H1 (cell line): Measurements from ENCODE around the gene PCIF1. TPM values are rescaled to one million over a fixed set of nuclear protein-coding genes. Genes with fewer than 3 reads are reported as not detected.

Source experiments
- CTCF ChIA-PET: fragments of 300-600 bp; sonication (Branson Sonifier 250); formaldehyde crosslinking; loops from one replicate; lab custom pipeline; 2021; ENCODE audit not compliant: partially characterized antibody; lab: Charles Lee
- POLR2A ChIA-PET: fragments of 300-600 bp; sonication (Branson Sonifier 250); formaldehyde crosslinking; loops from one replicate; lab custom pipeline; 2021; ENCODE audit warnings: inconsistent platforms; ENCODE audit not compliant: partially characterized antibody; lab: Charles Lee
- DNase-seq, 2 experiments: peaks; one replicate each; pipeline versions ENCODE4 v3.0.0 to v3.0.0-alpha.2; 2010 to 2022; ENCODE audit warnings: low spot score in 2 of 2, low read depth in 1 of 2, mixed read lengths in 1 of 2
- FAIRE-seq: peaks from 2 replicates; lab custom pipeline; 2011; peaks lifted over from hg19 to GRCh38; lab: Jason Lieb, UNC
- H2AFZ ChIP-seq: 2 replicates; pipeline ENCODE4 v1.8.1; 2012; ENCODE audit warnings: low read length, inconsistent platforms
- H2AK5ac ChIP-seq: 2 replicates; pipeline ENCODE4 v1.6.1; 2013; ENCODE audit warnings: low read depth, low read length
- H2BK120ac ChIP-seq: replicated peaks from 2 replicates; pipeline ENCODE3; 2013; ENCODE audit warnings: low read depth, low read length, inconsistent platforms
- H2BK12ac ChIP-seq: 2 replicates; pipeline ENCODE4 v1.6.1; 2013; ENCODE audit warnings: low read depth, low read length
- H2BK15ac ChIP-seq: 2 replicates; pipeline ENCODE4 v1.6.1; 2013; ENCODE audit warnings: low read length
- H2BK20ac ChIP-seq: 2 replicates; pipeline ENCODE4 v1.6.1; 2013; ENCODE audit warnings: low read length
- H2BK5ac ChIP-seq: 2 replicates; pipeline ENCODE4 v1.6.1; 2013; ENCODE audit warnings: low read depth, low read length
- H3K14ac ChIP-seq: 2 replicates; pipeline ENCODE4 v1.6.1; 2013; ENCODE audit warnings: inconsistent platforms; ENCODE audit not compliant: insufficient read length
- H3K18ac ChIP-seq: 2 replicates; pipeline ENCODE4 v1.6.1; 2013; ENCODE audit warnings: low read length; ENCODE audit errors: extremely low read depth
- H3K23ac ChIP-seq: 2 replicates; pipeline ENCODE4 v1.6.1; 2013; ENCODE audit warnings: inconsistent platforms; ENCODE audit not compliant: insufficient read length
- H3K23me2 ChIP-seq: 2 replicates; pipeline ENCODE4 v1.6.1; 2013; ENCODE audit warnings: low read depth, low read length
- H3K27ac ChIP-seq: 2 replicates; pipeline ENCODE4 v1.6.1; 2011; ENCODE audit warnings: low read depth, low read length, inconsistent platforms
- H3K27me3 ChIP-seq, 4 experiments: replicated peaks in 1 of 4; 1 replicate in 1 of 4; 2 replicates in 3 of 4; pipeline versions ENCODE4 v1.6.1 to v1.8.1; 2011 to 2013; ENCODE audit warnings: low read length in 3 of 4, mild to moderate bottlenecking in 3 of 4, inconsistent platforms in 2 of 4, mixed read lengths in 2 of 4, moderate library complexity in 1 of 4; ENCODE audit not compliant: control insufficient read depth in 3 of 4, insufficient read depth in 3 of 4; ENCODE audit errors: extremely low read depth in 1 of 4
- H3K36me3 ChIP-seq, 4 experiments: 2 replicates each; pipeline versions ENCODE4 v1.6.1 to v1.8.1; 2011 to 2013; ENCODE audit warnings: mild to moderate bottlenecking in 4 of 4, low read length in 3 of 4, moderate library complexity in 2 of 4, control low read depth in 1 of 4, inconsistent platforms in 1 of 4; ENCODE audit not compliant: insufficient read depth in 4 of 4, control insufficient read depth in 2 of 4
- H3K4ac ChIP-seq: replicated peaks from 2 replicates; pipeline ENCODE3; 2013; ENCODE audit warnings: low read length, low read depth, mixed read lengths, inconsistent platforms; ENCODE audit not compliant: insufficient read length
- H3K4me1 ChIP-seq, 4 experiments: replicated peaks in 1 of 4; 1 replicate in 1 of 4; 2 replicates in 3 of 4; pipeline versions ENCODE4 v1.6.1 to v1.8.1; 2011 to 2013; ENCODE audit warnings: low read length in 3 of 4, inconsistent platforms in 2 of 4, mixed read lengths in 1 of 4; ENCODE audit not compliant: insufficient read depth in 4 of 4, control insufficient read depth in 3 of 4
- H3K4me2 ChIP-seq, 2 experiments: 2 replicates each; pipeline versions ENCODE4 v1.6.1 to v1.8.1; 2011 to 2013; ENCODE audit warnings: low read depth in 2 of 2, low read length in 2 of 2, control low read depth in 1 of 2, inconsistent platforms in 1 of 2, mild to moderate bottlenecking in 1 of 2; ENCODE audit not compliant: insufficient read depth in 1 of 2
- H3K4me3 ChIP-seq, 4 experiments: fragments of 200-600, 300-600 bp in 1 of 4; sonication (generic), shearing (Covaris generic), sonication (Bioruptor Twin) in 1 of 4; 2 replicates each; pipeline versions ENCODE4 v1.5.1 to v1.8.1; 2011 to 2016; ENCODE audit warnings: low read length in 4 of 4, low read depth in 3 of 4, control low read depth in 2 of 4, inconsistent platforms in 2 of 4, mild to moderate bottlenecking in 2 of 4, mixed read lengths in 1 of 4, moderate library complexity in 1 of 4; ENCODE audit not compliant: insufficient read depth in 2 of 4; ENCODE audit errors: extremely low read depth in 1 of 4
- H3K56ac ChIP-seq: replicated peaks from 2 replicates; pipeline ENCODE3; 2013; ENCODE audit warnings: low read depth, mild to moderate bottlenecking, mixed read lengths, low read length, inconsistent platforms; ENCODE audit not compliant: insufficient read length
- H3K79me1 ChIP-seq: 2 replicates; pipeline ENCODE4 v1.6.1; 2013; ENCODE audit warnings: low read depth, low read length, control low read depth
- H3K79me2 ChIP-seq, 2 experiments: 2 replicates each; pipeline versions ENCODE4 v1.6.1 to v1.8.1; 2012 to 2013; ENCODE audit warnings: low read length in 2 of 2, mild to moderate bottlenecking in 2 of 2, inconsistent platforms in 1 of 2; ENCODE audit not compliant: insufficient read depth in 2 of 2, control insufficient read depth in 1 of 2
- H3K9ac ChIP-seq, 4 experiments: replicated peaks in 1 of 4; 1 replicate in 1 of 4; 2 replicates in 3 of 4; pipeline versions ENCODE4 v1.6.1 to v1.8.1; 2011 to 2013; ENCODE audit warnings: low read depth in 3 of 4, low read length in 3 of 4, control low read depth in 2 of 4, mild to moderate bottlenecking in 2 of 4, moderate library complexity in 2 of 4, inconsistent platforms in 1 of 4; ENCODE audit errors: extremely low read depth in 1 of 4
- H3K9me3 ChIP-seq, 2 experiments: 2 replicates each; pipeline versions ENCODE4 v1.6.1 to v1.8.1; 2012 to 2013; ENCODE audit warnings: mild to moderate bottlenecking in 2 of 2, moderate library complexity in 2 of 2, control low read depth in 1 of 2, inconsistent platforms in 1 of 2, low read depth in 1 of 2, low read length in 1 of 2, mixed read lengths in 1 of 2; ENCODE audit not compliant: insufficient read depth in 2 of 2
- H4K20me1 ChIP-seq, 2 experiments: replicated peaks in 1 of 2; 2 replicates each; pipeline versions ENCODE3 to v1.8.1; 2011 to 2013; ENCODE audit warnings: inconsistent platforms in 2 of 2, low read length in 2 of 2, mild to moderate bottlenecking in 1 of 2; ENCODE audit not compliant: insufficient read depth in 2 of 2, control insufficient read depth in 1 of 2
- H4K5ac ChIP-seq: 2 replicates; pipeline ENCODE4 v1.6.1; 2013; ENCODE audit warnings: low read length, low read depth, mixed read lengths, inconsistent platforms; ENCODE audit not compliant: insufficient read length
- H4K8ac ChIP-seq: 2 replicates; pipeline ENCODE4 v1.8.0; 2013; ENCODE audit warnings: mild to moderate bottlenecking, moderate library complexity, low read length, inconsistent platforms; ENCODE audit not compliant: insufficient read depth; ENCODE audit errors: extremely low read depth
- H4K91ac ChIP-seq: replicated peaks from 2 replicates; pipeline ENCODE3; 2013; ENCODE audit warnings: low read length, mixed read lengths, inconsistent platforms; ENCODE audit not compliant: insufficient read length
- BCL11A ChIP-seq, 2 experiments: IDR thresholded peaks; one replicate each; pipeline ENCODE4 v1.6.1; 2011; ENCODE audit warnings: low read depth in 2 of 2, low read length in 2 of 2, mild to moderate bottlenecking in 2 of 2
- CBX5 ChIP-seq: fragments of 300-800, 300-1000 bp; sonication (generic); IDR thresholded peaks from 2 replicates; pipeline ENCODE4 v1.7.1; 2016; ENCODE audit warnings: antibody characterized with exemption, low read length, low read depth
- EP300 ChIP-seq, 2 experiments: IDR thresholded peaks; 1 replicate in 1 of 2; 2 replicates in 1 of 2; pipeline ENCODE4 v1.6.1; 2011 to 2012; ENCODE audit warnings: low read depth in 2 of 2, low read length in 2 of 2, mild to moderate bottlenecking in 2 of 2, borderline replicate concordance in 1 of 2, inconsistent platforms in 1 of 2, moderate library complexity in 1 of 2
- EZH2 ChIP-seq: fragments of 200-600 bp; sonication (generic); IDR thresholded peaks from 2 replicates; pipeline ENCODE4 v1.7.1; 2012; ENCODE audit warnings: low read depth, mild to moderate bottlenecking, moderate library complexity, low read length, inconsistent platforms; ENCODE audit not compliant: severe bottlenecking
- KDM5A ChIP-seq: fragments of 200-600 bp; IDR thresholded peaks from 2 replicates; pipeline ENCODE4 v1.7.1; 2012; ENCODE audit warnings: mild to moderate bottlenecking, low read length, inconsistent platforms, mixed read lengths
- NRF1 ChIP-seq: IDR thresholded peaks from 2 replicates; pipeline ENCODE4 v1.6.1; 2011; ENCODE audit warnings: mild to moderate bottlenecking, low read depth, low read length, improper control_type of control experiment
- SIX5 ChIP-seq: IDR thresholded peaks from 2 replicates; pipeline ENCODE4 v1.6.1; 2011; ENCODE audit warnings: mild to moderate bottlenecking, low read depth, low read length
- SUZ12 ChIP-seq: fragments of 200-600 bp; sonication (generic); IDR thresholded peaks from 2 replicates; pipeline ENCODE4 v1.6.1; 2012; ENCODE audit warnings: mild to moderate bottlenecking, inconsistent platforms, low read length, moderate library complexity, mixed read lengths
- TAF1 ChIP-seq: IDR thresholded peaks from 2 replicates; pipeline ENCODE4 v1.6.1; 2011; ENCODE audit warnings: mild to moderate bottlenecking, low read depth, low read length
- TEAD4 ChIP-seq: IDR thresholded peaks from 2 replicates; pipeline ENCODE4 v1.6.1; 2012; ENCODE audit warnings: low read depth, low read length, inconsistent platforms, mixed read lengths
- WGBS, 2 experiments: shearing (Covaris generic) in 1 of 2; methylation state at CpG; one replicate each; pipeline versions ENCODE4 v1.1.6 to v1.1.7; 2013 to 2015; ENCODE audit warnings: low lambda C conversion rate in 2 of 2, mixed read lengths in 2 of 2, inconsistent platforms in 1 of 2, low coverage in 1 of 2, missing lambda C conversion rate in 1 of 2; ENCODE audit not compliant: insufficient replicate concordance in 2 of 2, insufficient coverage in 1 of 2, insufficient read length in 1 of 2; ENCODE audit errors: extremely low coverage in 1 of 2, missing lambda C conversion rate in 1 of 2; 5-methylcytosine and 5-hydroxymethylcytosine counted together
- polyA plus RNA-seq, 7 experiments: library from polyadenylated mRNA; depleted of rRNA in 3 of 7; stranded (reverse) in 5 of 7; unstranded in 2 of 7; fragments of >200 nt in 5 of 7; fragments of 200-250 nt in 2 of 7; gene quantifications; 1 replicate in 5 of 7; 2 replicates in 1 of 7; 4 replicates in 1 of 7; pipeline versions ENCODE4 v1.2.1 to v1.2.3, GENCODE V29; 2011 to 2013; ENCODE audit warnings: missing spikeins in 2 of 7, mixed read lengths in 2 of 7
- total RNA-seq: library from RNA; stranded (reverse); fragmentation: NEBNext Ultra II Directional; extraction: Animal tissue kit (Norgen Biotek cat#: 25700); gene quantifications from 2 replicates; pipeline ENCODE4 v1.2.1, GENCODE V29; 2021
- TF ChIP-seq, protein P1 (sequence below): IDR thresholded peaks from 2 replicates; pipeline ENCODE4 v1.6.1; 2012; ENCODE audit warnings: low read length, inconsistent platforms

PCIF1 gene
- total and polyA plus RNA-seq, 2 of the 8 experiments (the other 6 are each of a cell fraction or from before 2014, with no cell fraction given), result 30.3 to 30.6 TPM

GRCh38 chr20:45958593-45958992 lies 24.1 kb downstream of the PCIF1 start:
- WGBS, 2 experiments, result 91% methylated on average over 4 of the region's 4 CpGs; no CpG with 5 or more reads in 1 of the 2 experiments
- ChIA-PET CTCF (interaction anchor here (1.1 to 9.7 kb wide), 5 partner anchors 12 to 159 kb away, joined by 3 to 82 read pairs (median 4); partner anchors contain the start of gene ZNF335), POLR2A (interaction anchor here (0.6 to 16.7 kb wide), 8 partner anchors 10 to 75 kb away, joined by 3 to 238 read pairs (median 6); partner anchors contain the start of genes PCIF1 and ZNF335)
- no peak for TF ChIP-seq EP300 (IDR thresholded peaks at IDR 0.05; ENCODE audit: borderline replicate concordance in 1 of 2, low read depth in 2 of 2, low read length in 2 of 2)
- no peak for TF ChIP-seq SUZ12
- TF ChIP-seq CBX5, result no peak
- no peak for TF ChIP-seq SIX5
- no peak for TF ChIP-seq BCL11A (IDR thresholded peaks at IDR 0.05; ENCODE audit: low read depth in 2 of 2, low read length in 2 of 2)
- TF ChIP-seq, protein P1, sequence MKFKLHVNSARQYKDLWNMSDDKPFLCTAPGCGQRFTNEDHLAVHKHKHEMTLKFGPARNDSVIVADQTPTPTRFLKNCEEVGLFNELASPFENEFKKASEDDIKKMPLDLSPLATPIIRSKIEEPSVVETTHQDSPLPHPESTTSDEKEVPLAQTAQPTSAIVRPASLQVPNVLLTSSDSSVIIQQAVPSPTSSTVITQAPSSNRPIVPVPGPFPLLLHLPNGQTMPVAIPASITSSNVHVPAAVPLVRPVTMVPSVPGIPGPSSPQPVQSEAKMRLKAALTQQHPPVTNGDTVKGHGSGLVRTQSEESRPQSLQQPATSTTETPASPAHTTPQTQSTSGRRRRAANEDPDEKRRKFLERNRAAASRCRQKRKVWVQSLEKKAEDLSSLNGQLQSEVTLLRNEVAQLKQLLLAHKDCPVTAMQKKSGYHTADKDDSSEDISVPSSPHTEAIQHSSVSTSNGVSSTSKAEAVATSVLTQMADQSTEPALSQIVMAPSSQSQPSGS, result no peak
- no peak for TF ChIP-seq TAF1
- TF ChIP-seq KDM5A, result no peak
- no peak for TF ChIP-seq NRF1
- no peak for TF ChIP-seq TEAD4
- TF ChIP-seq EZH2, result no peak

More at GRCh38 chr20:45958593-45958992, 24.1 kb downstream of the PCIF1 start:
- Histone ChIP-seq H2BK12ac (no peak overlapping the region), H3K79me1 (peaks cover 2% of the 10 kb centered on the region; the same call in 1 of the 2 replicates), H2BK20ac (no peak overlapping the region), H4K91ac (no peak overlapping the region), H3K36me3 (peaks cover 11 to 37% (median 28%) of the 10 kb centered on the region in 4 experiments), H2BK5ac (no peak overlapping the region), H3K23me2 (no peaks in the 10 kb centered on the region), H3K23ac (no peak overlapping the region), H4K20me1 (peaks cover 0 to 4% of the 10 kb centered on the region in 2 experiments), H3K4me1 (no peaks in the 10 kb centered on the region), H3K18ac (no peak overlapping the region), H3K9me3 (no peaks in the 10 kb centered on the region), H3K9ac (no peak overlapping the region), H3K27ac (no peak overlapping the region), H2BK15ac (no peak overlapping the region), H2AFZ (no peak overlapping the region), H3K27me3 (no peaks in the 10 kb centered on the region), H3K4me3 (no peak overlapping the region), H2AK5ac (no peak overlapping the region), H3K79me2 (no peaks in the 10 kb centered on the region), H4K8ac (no peak overlapping the region), H2BK120ac (no peak overlapping the region), H4K5ac (no peak overlapping the region), H3K14ac (no peak overlapping the region), H3K56ac (no peak overlapping the region), H3K4me2 (no peak overlapping the region), H3K4ac (no peak overlapping the region)
- FAIRE-seq (no peak), DNase-seq (no peak)
